NCI-H524 treated with DMSO at 0.1 percent for 48 hours (cell line): ENCODE measurements around the gene FETUB.
A peak's percentile ranks its signal among the peaks of the same experiment; 100 is the strongest.

Source experiments
- DNase-seq: peaks from one replicate; lab custom pipeline; 2025; lab: John Stamatoyannopoulos, UW

The FETUB gene

DNA sequence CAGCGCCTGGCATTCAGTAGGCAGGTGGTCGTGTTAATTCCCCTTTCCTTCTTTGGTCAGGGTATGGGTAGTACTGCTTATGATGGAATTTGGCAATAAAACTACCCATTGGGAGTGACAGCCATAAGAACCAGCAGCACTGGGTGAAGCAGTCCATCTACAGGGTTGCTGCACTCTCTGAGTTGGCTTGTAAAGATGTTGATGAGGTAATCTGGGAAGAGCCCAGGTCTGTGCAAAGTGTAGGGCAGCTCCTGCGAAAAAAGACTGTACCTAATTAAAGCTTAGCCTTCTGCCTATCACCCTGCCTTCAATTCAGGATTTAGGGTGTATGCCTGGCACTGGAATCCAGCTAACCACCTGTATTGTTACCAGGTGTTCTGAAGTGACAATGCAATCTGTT is 4.7 kb upstream of the FETUB start:
- DNase-seq, result no peak

DNA sequence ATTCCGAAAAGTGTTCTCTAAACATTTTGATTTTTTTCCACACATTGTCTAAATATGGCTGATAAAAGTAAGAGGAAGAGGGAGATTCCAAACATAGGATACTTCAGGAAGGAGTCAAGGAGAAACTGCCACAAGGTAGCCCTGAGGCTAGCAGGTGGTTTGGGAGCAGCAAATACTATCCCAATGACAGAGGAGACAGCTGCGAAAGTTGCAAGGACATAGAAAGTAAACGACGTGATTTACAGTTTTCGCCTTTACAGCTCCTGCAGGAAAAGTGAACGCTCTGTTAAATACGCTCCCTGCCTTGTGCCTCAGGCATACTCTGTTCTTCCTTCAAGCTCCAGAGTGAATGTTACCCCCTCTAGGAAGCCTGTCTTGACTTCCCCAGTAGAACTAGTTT is 3.7 kb upstream of the FETUB start:
- DNase-seq, result no peak

DNA sequence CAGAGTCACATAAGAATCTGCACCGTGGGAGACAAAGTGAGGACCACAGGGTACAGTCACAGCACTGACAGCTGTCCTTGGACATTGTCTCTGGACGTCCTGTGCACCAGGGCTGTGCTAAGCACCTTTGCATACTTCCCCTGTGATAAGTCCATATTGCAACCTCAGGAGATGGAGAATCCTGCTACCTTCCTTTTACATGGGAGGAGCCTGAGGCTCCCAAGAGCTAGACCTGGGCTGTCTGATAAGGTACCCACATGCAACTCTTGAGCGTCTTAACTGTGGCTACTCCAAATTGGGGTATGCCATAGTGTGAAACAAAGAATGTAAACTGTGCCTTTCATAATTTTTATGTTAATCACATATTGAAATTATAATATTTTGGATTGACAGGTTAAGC is 2.5 kb upstream of the FETUB start:
- no peak for DNase-seq

DNA sequence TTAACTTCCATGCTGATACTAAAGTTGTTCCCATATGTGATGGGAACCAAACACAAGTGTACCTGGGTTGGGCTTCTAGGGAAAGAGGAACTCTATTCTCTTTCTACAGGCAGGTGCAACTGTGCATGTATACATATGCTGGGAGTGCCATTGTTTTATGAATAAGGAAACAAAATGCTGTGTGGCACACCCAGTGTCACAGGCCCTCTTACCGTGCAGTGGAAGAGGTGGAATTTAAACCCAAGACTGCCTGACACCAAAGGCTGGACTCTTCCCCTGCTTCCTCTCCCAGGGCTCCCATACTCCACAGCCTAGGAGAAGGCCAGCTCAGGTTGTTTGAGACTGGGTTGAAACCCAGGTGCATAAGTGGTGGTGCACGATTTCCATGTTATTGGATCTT is 1.9 kb upstream of the FETUB start:
- no peak for DNase-seq

DNA sequence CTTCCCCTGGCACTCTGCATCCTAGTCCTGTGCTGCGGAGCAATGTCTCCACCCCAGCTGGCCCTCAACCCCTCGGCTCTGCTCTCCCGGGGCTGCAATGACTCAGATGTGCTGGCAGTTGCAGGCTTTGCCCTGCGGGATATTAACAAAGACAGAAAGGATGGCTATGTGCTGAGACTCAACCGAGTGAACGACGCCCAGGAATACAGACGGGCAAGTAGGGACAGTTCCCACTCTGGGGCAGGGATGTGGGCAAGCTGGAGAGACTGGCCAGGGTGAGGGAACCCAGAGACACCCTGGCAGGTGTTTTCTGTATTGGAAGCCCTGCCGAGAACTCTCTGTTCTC is 247 bp downstream of the FETUB start:
- no peak for DNase-seq

DNA sequence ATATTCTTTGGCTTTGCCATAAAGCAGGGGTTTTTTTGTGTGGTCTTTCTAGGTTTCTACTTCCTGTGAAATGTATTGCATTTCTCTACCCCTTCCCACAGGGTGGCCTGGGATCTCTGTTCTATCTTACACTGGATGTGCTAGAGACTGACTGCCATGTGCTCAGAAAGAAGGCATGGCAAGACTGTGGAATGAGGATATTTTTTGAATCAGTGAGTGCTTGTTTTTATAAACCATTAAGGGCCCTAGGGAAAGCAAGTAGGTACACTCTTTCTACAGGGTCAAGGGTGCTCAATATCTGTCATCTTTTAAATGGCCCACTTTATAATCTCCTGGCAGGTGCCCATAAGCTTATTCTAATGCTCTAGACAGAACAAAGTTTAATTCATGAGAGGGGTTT is 730 bp downstream of the FETUB start:
- DNase-seq, result no peak

DNA sequence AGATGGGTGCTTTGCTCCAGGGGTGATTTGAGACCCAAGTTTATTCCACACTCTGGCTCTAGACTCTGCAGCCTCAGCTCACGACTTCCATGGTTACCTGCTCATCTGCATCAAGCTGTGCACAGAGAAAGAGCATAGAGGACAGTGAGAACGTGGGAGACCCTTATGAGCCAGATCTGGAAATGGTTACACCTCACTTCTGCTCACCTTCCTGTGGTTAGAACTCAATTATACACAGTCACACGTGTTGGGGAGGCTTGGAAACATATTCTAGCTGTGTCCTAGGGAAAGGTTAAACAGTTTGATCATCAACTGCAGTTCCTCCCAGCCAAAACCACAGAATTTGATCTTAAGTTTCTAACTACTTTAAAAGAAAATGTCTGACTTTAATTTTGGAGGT is 1.8 kb downstream of the FETUB start:
- DNase-seq, result no peak

DNA sequence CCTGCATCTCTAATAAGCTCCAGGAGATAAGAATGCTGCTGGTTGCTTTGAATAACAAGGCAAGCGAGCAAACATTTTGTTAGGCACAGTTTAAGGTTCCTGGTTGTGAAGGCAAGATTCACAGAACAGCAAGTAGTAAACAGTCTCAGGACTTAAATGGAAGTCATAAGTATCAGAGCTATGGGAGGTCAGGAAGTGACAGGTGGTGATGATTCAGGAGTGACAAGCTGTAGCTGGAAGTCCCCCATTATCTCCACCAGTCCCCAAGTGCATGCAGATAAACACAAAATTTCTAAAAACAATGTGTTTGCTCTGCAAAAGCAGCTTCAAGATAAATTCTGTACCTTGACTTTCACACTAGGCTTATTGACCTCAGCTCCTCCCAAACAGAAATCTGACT is 3.3 kb downstream of the FETUB start:
- DNase-seq, result no peak

DNA sequence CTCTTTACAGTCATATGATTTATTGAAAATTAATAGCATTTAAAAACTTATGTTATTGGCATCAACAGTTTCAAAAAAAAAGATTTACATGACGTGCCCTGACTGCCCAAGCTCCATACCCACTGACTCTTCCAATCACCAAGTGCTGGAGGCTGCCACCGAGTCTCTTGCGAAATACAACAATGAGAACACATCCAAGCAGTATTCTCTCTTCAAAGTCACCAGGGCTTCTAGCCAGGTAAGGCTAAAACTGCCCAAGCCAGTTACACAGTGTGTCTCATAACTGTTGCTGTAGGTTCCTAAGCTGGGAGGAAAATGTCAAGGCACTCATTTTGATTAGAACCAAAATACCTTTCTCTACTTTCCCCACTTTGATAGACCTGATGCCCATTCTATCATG is 4.5 kb downstream of the FETUB start:
- DNase-seq, result no peak

DNA sequence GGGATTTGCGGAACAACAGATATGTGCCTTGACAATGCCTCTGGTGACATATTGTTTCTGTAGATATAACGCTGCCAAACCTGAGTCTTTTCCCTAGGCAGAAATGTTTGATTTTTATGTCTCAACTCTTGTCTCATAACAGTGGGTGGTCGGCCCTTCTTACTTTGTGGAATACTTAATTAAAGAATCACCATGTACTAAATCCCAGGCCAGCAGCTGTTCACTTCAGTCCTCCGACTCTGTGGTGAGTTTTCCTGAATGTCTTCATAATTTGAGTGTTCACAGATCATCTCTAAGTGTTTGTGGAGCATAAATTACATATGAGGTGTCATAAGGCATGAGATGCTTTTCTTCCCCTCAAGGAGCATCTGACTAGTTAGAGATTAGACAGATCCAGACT is 5.9 kb downstream of the FETUB start:
- DNase-seq, result peak; percentile 88

DNA sequence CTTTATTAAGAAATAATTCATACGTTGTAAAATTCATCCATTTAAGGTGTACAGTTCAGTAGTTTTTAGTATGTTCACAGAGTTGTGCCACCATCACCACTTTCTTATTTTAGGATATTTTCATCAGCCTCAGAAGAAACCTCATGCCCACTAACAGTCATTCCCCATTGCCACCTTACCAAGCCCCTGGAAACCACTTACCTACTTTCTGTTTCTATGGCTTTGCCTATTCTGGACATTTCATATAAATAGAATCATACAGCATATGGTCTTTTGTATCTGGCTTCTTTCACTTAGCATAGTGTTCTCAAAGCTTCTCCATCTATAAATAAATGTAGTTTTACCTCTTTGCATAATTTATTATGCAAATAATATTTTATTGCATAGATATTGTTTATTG is 6.6 kb downstream of the FETUB start:
- DNase-seq, result no peak

DNA sequence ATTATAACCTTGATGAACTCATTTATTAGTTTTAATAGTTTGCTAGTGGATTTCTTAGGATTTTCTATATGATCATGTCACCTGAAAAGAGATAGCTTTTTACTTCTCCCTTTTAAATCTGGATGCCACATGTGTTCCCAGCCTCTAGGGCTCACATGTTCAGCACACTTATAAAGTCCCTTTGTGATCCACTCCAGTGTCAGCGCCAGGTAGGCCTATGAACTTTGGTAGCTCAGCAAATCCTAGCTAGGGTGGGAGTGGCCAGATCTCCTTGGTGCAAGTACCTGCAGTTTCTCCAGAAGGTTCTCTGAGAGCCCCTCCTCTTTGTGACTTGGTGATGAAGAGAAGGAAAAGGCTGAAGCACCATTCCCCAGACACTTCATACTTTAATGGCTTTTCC is 8.7 kb downstream of the FETUB start:
- no peak for DNase-seq

DNA sequence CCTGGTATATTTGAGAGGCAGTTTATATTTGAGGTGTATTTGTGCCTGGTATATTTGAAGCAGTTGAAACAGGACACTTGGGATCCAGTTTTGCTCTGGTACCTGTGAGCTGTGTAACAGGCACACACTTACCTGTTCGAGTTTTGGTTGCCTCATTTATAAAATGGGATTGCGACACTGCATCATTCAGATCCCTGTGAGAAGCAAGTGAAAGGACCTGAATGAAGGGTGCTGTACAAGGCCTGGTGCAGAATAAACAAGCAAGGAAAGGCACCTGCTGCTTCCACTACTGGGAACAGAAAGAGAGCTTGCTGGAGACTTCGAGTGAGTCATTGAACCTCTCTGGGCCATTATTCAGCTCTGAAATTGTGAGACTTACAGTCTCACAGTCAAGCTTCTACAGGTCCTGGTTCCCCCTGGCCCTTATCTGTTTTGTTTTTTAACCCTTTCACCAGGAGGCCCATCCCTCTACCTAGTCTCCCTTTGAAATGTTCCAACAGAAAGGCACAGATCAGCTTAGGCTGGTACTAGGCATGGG is 11.5 kb downstream of the FETUB start:
- no peak for DNase-seq

DNA sequence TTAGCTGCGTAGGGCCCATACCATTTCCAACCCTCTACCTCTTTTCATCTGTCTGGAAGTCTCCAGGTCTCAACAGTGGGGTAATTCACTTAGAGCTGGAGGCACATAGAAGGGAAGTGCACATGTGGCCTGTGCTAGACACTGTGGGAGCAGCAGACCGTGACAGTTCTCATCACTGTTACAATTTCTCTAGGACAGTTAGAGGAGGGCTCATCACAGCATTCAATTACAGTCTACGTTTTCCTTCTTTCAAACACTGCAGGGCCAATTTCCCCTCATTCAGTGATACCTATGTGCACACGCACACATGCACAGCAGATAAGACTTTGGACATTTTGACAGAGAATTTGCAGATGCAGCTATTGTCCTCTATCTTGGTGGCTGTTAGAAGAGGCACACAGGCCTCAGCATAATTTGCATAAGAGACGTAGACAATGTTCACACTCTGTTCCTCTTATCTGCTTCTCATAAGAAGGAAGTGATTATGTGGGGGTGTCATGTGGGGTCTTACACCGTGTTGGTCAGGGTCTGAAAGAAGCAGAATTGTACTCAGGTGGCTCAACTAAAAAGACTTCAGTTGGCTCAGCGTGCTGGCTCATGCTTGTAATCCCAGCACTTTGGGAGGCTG is 13.0 kb downstream of the FETUB start:
- DNase-seq, result no peak

DNA sequence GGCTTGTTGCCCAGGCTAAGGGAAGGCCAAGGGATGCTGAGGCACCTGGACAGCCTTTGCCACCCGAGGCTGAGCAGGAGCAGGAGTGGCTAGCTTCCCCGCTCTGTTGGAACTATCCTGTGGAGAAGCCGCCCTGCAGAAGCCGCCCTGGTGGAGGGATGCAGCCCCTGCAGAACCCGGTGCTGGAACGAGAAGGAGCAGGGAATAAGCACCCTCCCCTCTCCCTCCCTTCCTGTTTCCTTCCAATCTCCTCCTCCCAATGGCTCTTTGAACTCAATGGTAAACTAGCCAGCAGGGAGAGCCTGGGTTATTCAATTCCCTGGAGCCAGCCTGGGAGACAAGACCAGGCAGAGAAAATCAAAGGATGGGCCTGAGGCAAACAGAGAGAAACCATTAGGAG is 13.8 kb downstream of the FETUB start:
- no peak for DNase-seq

DNA sequence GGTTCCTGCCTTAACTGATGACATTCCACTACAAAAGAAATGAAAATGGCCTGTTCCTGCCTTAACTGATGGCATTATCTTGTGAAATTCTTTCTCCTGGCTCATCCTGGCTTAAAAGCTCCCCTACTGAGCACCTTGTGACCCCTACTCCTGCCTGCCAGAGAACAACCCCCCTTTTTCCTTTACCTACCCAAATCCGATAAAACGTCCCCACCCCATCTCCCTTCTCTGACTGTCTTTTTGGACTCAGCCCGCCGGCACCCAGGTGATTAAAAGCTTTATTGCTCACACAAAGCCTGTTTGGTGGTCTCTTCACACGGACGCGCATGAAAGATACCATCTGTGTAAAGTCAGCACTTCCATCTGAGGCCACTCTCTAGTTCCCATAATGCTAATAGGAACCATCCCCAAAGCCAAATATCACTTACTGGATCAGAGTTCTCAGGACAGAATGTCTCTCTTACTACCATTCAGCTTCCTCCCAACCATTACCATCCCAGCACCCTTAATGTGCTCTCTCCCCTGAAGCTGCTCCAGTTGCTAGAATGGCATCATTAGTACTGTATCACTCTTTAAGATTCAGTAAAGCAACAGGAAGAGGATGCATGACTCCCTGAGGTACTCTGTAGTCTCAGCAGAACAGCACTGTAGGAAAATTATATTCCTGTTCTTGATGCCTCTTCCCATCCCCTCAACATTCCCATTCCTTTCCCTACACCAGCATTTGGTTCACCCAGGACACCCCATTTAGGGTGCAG is 23.3 kb downstream of the FETUB start:
- no peak for DNase-seq

DNA sequence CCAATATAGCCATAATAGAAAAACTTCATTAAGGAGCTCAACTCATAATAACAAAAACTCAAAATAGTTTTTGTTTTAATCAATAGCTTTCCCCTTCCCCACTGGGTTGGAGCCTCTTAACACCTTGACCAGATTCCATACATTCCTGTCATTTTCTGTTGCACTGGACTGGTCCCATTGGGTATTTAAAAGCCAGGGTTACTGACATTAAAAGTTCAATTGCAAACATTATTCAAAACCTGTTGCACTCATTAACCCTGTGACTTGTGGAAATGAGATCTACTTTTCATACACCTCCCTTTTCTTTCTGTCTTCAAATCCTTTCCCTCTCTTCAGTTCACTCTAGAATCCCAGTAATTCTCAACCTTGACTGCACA is 23.9 kb downstream of the FETUB start:
- no peak for DNase-seq

DNA sequence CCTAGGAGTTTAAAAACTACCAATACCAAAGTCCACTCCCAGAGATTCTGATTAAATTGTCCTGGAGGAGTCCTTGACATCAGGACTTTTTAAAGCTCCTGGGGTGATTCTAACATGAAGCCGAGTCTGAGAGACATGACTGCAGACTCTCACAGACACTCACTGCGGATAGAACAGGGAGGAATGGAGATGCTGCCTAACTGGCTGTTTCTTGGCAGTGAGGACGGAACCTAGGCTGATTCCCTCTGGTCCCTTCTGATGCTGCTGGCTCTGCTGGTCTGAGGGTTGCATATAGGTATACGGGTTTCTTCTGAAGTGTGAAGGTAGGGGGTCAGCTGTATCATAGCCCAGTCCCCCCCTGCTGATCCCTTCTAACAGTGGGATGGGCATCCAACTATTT is 24.3 kb downstream of the FETUB start:
- no peak for DNase-seq

DNA sequence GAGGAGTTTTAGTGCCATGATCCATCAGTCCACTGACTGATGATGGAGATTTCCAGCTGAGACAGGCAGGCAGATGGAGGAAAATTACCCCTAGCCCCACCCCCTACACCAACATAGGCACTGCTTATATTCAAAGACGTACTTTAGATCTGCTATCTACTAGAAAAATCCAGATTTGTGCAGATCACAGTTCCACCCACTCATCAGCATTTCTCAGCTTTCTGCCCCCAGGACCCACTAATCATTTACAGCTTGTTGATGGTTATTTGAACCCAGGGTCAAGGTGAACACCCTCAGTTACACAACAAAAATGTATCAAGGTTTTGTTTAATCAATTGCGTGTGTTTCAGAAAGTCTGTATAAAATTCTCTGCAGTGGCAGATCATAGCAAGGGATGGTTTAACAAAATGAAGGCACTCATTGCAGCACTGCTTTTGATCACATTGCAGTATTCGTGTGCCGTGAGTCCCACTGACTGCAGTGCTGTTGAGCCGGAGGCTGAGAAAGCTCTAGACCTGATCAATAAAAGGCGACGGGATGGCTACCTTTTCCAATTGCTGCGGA is 25.5 kb downstream of the FETUB start, which contains the start of gene HRG:
HRG (plus strand) TSS at position 390 of the 564 bp plus-strand sequence; CDS start at position 408, 18 bp downstream.
- DNase-seq, result no peak

DNA sequence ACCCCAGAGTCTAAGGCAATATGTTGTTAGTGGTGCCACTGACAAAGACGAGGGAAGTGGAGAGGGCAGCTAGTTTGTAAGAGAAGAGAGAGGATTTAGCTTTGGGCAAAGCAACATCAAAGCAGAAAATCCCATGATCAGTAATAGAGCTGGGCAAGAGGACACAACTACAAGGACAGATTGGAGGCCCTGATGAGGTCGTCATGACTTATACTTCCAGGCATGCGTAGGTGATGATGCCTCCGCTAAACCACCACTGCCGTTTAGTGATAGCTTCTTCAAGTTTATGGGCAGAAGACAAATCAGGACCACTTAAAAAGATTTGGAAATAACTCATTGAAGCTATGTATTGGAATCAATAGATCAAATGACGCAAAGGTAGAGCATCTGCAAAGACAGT is 28.2 kb downstream of the FETUB start:
- no peak for DNase-seq

DNA sequence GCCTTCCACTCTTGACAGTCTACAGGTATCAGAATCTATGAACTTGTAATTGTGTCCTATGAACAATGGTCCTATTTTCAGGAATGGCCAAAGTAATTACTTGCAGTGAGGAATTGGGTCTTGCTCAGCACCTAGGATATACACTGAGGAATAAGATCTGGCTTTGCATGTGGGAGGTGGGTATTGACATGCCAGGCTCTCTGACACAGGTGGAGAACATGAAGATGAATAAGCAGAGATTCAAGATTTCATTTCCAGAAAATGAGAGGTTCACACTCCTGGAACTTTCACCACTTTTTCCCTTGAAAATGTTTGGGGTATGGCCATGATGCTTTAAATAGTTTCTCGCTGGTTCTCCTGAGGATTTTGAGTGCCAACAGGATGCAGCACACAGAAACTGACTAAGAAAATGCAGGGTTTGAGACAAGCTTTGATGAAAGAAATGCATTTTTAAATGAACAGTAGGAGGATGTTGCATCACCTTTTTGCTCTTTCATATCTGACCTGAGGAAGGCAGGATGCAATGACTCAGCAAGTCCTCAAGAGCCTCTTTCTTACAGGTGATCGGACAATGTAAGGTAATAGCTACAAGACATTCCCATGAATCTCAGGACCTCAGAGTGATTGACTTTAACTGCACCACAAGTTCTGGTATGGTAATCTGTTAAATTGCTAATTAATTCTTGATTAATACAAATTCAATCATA is 29.3 kb downstream of the FETUB start:
- DNase-seq, result no peak

DNA sequence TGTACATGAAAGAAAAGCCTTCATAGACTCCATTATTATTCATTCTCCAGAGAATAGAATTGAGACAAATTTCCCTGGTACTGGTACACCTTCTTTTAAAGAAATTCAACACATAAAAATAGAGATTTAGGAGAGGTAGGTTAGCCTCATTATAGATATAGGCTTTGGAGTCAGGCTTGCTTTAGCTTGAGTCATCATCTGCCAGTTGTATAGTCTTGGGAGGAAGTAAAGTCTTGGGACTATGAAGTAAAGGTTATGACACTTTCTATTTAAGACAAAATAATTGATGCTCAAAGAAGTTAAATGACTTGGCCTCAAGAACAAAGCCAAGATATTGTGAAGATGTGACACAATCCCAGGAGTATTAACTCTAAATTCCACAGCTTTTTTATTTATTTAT is 30.0 kb downstream of the FETUB start:
- DNase-seq, result no peak

DNA sequence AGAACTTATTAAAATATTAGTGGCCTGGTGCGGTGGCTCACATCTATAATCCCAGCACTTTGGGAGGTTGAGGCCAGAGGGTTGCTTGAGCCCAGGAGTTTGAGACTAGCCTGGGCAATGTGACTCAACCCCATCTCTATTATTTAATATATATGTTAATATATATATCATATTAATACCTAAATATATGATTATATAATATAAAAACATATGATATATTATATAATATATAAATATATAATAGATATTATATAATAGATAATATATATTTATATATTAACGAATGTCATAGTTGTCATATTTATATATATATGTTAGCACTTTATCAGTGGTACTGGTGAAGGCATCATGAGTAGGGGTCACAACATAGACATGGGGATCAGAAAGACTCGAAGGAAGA is 30.9 kb downstream of the FETUB start:
- no peak for DNase-seq
